Measurements from ENCODE around the gene OTX2. TPM values are rescaled to one million over a fixed set of nuclear protein-coding genes. Genes with fewer than 3 reads are reported as not detected.

OTX2 gene
- total RNA-seq, 4 donors from 2014 or later: not detected

DNA sequence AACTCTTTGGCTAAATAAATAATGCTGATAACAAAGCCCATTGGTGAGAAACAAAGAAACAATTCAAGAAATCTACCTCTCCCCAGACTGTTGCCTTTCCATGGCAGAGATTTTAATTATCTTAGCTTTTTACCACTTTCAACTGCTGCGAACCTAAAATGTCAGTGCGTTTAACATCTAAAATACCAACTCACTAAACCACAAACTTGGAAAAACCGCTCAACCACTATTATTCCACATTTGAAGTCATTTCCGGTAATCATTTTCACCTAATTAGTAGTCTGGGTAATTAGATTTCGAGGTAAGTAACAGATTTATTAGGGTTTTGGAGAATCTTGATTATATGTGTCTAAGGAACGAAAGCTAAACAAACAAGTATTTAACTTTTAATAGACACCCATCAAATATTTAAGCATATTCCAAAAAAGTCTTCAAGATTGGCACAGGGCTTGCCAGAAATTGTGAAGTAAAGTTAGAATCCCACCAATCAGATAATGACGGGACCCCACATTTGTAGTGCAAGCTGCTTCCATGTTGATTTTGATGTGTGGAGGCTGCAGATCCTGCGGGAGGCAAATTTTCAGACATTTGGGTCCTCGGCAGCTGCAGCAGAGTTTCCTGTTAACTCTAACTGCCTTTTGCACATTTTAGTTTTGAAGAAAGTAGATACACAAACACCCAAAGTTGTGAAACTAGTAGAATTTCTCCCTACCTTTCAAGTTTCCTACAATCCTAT is 4.1 kb downstream of the OTX2 start:
- DNase-seq: no peak
- intact Hi-C loops (cut with DNase I): no loop called here
- no peaks in the 10 kb centered on the region for H3K36me3 ChIP-seq
- no peak overlapping the region for H3K4me3 ChIP-seq (replicated peaks in 1 of 3)
- no peak for TF ChIP-seq POLR2A (IDR thresholded peaks at IDR 0.05)
- TF ChIP-seq, protein P1, sequence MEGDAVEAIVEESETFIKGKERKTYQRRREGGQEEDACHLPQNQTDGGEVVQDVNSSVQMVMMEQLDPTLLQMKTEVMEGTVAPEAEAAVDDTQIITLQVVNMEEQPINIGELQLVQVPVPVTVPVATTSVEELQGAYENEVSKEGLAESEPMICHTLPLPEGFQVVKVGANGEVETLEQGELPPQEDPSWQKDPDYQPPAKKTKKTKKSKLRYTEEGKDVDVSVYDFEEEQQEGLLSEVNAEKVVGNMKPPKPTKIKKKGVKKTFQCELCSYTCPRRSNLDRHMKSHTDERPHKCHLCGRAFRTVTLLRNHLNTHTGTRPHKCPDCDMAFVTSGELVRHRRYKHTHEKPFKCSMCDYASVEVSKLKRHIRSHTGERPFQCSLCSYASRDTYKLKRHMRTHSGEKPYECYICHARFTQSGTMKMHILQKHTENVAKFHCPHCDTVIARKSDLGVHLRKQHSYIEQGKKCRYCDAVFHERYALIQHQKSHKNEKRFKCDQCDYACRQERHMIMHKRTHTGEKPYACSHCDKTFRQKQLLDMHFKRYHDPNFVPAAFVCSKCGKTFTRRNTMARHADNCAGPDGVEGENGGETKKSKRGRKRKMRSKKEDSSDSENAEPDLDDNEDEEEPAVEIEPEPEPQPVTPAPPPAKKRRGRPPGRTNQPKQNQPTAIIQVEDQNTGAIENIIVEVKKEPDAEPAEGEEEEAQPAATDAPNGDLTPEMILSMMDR (IDR thresholded peaks at IDR 0.05): no peak
- no peak overlapping the region for H3K27ac ChIP-seq
- no peaks in the 10 kb centered on the region for H3K9me3 ChIP-seq
- peaks cover 74% of the 10 kb centered on the region for H3K27me3 ChIP-seq
- WGBS, 2 donors: 16% methylated on average over 9 of the region's 9 CpGs
- peaks cover 0 to 17% of the 10 kb centered on the region in 2 donors for H3K4me1 ChIP-seq

DNA sequence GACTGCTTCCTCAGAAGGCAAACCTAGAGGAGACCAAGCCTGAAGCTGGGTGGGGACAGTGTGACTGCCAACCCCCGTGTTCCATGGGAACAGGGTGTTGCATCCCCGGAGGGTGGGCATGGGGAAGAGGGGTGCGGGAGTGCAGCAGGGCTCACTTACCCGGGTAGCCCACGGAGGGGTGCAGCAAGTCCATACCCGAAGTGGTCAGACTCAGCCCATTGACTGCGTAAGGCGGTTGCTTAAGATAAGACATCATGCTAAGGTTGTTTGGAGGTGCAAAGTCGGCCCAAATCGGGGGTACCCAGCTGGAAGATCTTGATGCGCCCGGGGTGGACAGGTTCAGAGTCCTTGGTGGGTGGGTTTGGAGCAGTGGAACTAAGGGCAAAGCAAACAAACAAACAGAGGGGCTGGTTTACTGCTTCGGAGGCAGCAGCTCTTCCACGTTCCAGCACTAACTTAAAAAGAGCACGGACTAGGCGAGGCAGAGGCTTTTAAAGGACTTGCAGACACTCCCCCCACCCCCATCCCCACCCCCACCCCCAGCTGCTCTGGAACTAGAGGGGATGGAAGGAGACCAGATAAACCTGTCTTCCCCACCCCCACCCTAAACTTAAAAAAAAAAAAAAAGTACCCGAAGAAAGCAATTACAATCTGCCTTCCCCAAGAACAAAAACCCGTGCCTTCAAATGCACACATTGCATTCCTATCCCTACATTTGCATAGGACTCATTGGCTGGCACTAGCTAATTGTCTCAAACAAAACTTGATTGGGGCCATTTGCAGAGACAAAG is 4.9 kb downstream of the OTX2 start:
- Histone ChIP-seq H3K27me3 (peaks cover 70% of the 10 kb centered on the region), H3K27ac (no peak overlapping the region), H3K36me3 (no peaks in the 10 kb centered on the region), H3K4me3 (replicated peaks in 1 of 3) (no peak overlapping the region), H3K4me1 (peaks cover 0 to 17% of the 10 kb centered on the region in 2 donors), H3K9me3 (no peaks in the 10 kb centered on the region)
- DNase-seq: no peak
- intact Hi-C loops (cut with DNase I): no loop called here
- TF ChIP-seq, protein P1 (IDR thresholded peaks at IDR 0.05): no peak
- no peak for TF ChIP-seq POLR2A (IDR thresholded peaks at IDR 0.05)
- 6 to 7% methylated on average over 18 of the region's 18 CpGs for WGBS, 2 donors

DNA sequence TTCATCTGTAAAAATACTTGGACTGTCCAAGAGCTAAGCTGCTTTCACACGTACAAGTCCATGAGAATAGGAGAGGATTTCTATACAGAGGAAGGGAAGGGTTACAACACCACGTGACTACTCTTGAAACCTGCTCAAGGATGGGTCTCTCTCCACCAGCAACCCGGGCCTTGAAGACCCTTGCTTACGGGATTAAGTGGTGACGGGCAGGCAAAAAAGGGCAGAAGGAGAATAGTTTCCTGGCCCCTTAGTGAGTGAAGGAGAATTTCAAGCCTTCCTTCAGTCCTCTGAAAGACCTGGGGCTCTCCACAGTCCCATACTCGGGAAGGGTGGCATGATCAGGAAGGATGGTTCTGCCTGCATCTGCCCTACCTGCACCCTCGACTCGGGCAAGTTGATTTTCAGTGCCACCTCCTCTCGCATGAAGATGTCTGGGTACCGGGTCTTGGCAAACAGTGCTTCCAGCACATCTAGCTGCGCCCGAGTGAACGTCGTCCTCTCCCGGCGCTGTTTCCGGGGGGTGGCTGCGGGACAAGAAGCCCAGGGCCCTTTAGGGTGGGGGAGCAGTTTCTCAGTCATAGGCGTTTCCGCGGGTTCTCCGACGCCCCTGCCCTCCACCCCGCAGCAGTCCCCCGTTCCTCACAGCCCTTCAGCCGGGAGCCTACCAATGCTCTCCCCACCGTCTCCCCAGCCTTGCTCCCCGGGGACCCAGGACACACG is 6.3 kb downstream of the OTX2 start:
- Histone ChIP-seq H3K27me3 (peaks cover 65% of the 10 kb centered on the region), H3K4me1 (peaks cover 0 to 12% of the 10 kb centered on the region in 2 donors), H3K36me3 (no peaks in the 10 kb centered on the region), H3K9me3 (no peaks in the 10 kb centered on the region), H3K27ac (no peak overlapping the region), H3K4me3 (replicated peaks in 1 of 3) (no peak overlapping the region)
- no peak for DNase-seq
- intact Hi-C loops (cut with DNase I): no loop called here
- 3 to 9% methylated on average over 28 to 29 of the region's 29 CpGs for WGBS, 2 donors
- TF ChIP-seq POLR2A (IDR thresholded peaks at IDR 0.05): no peak
- TF ChIP-seq, protein P1 (IDR thresholded peaks at IDR 0.05): no peak

DNA sequence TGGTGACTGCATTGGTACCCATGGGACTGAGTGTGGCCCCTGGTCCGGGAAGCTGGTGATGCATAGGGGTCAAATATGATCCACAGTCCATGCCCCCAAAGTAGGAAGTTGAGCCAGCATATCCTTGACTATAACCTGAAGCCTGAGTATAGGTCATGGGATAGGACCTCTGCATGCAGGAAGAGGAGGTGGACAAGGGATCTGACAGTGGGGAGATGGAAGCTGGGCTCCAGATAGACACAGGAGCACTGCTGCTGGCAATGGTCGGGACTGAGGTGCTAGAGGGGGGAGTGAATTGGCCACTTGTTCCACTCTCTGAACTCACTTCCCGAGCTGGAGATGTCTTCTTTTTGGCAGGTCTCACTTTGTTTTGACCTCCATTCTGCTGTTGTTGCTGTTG is 8.4 kb downstream of the OTX2 start:
- Histone ChIP-seq H3K36me3 (no peaks in the 10 kb centered on the region), H3K4me1 (peaks cover 0 to 15% of the 10 kb centered on the region in 2 donors), H3K9me3 (no peaks in the 10 kb centered on the region), H3K4me3 (replicated peaks in 1 of 3) (no peak overlapping the region), H3K27ac (no peak overlapping the region), H3K27me3 (peaks cover 63% of the 10 kb centered on the region)
- intact Hi-C loops (cut with DNase I): no loop called here
- DNase-seq: no peak
- TF ChIP-seq, protein P1 (IDR thresholded peaks at IDR 0.05): no peak
- TF ChIP-seq POLR2A (IDR thresholded peaks at IDR 0.05): no peak
- 42% methylated on average over 3 of the region's 3 CpGs for WGBS, 2 donors

All from thyroid gland (tissue), 4 donors.